ENCODE measurements around the gene ZC3H18. TPM values are rescaled to one million over a fixed set of nuclear protein-coding genes. Genes with fewer than 3 reads are reported as not detected.

Gene ZC3H18
- total and polyA plus RNA-seq, 10 of the 15 experiments (the other 5 are each of a cell fraction or from before 2014, with no cell fraction given), result 1.0 to 58.3 (median 22.4) TPM

- ChIA-PET CTCF (no interaction called here), RAD21 (ENCODE audit: unreplicated experiment) (interaction anchor here (0.8 kb wide), 1 partner anchor 35 kb away, joined by 3 read pairs; no protein-coding TSS in a partner anchor), SMC1A (ENCODE audit: uncharacterized antibody, unreplicated experiment) (no interaction called here), POLR2A (interaction anchor here (0.5 kb wide), 1 partner anchor 66 kb away, joined by 3 read pairs; no protein-coding TSS in a partner anchor)
- H3K9ac ChIP-seq (ENCODE audit: control insufficient read depth, insufficient read depth, low read length), result no peak overlapping the region
- H3K36me3 ChIP-seq (ENCODE audit: control insufficient read depth in 2 of 2, insufficient read depth in 2 of 2, low read length in 1 of 2), result no peaks in the 10 kb centered on the region
- no peaks in the 10 kb centered on the region for H3K27me3 ChIP-seq (replicated peaks in 1 of 2; ENCODE audit: control insufficient read depth in 2 of 2, insufficient read depth in 2 of 2, low read length in 1 of 2)
- no peaks in the 10 kb centered on the region for H3K9me3 ChIP-seq (replicated peaks; ENCODE audit: control insufficient read depth, insufficient read depth, low read length)
- no peaks in the 10 kb centered on the region for H4K20me1 ChIP-seq (ENCODE audit: control insufficient read depth, insufficient read depth)
- intact Hi-C loops (cut with micrococcal nuclease; ENCODE audit: unreplicated experiment), result no loop called here
- no peak overlapping the region for H3K4me2 ChIP-seq (ENCODE audit: control insufficient read depth, insufficient read depth)
- no peak overlapping the region for H3K4me3 ChIP-seq
- TF ChIP-seq FOS (IDR thresholded peaks at IDR 0.05; ENCODE audit: borderline replicate concordance, extremely low read depth, insufficient read length), result no peak
- TF ChIP-seq ZNF592 (IDR thresholded peaks at IDR 0.05), result no peak
- no peak for TF ChIP-seq CEBPZ (IDR thresholded peaks at IDR 0.05; ENCODE audit: low read depth, low read length)
- no TSS peak for BruUV-seq (replicated peaks)
- in situ Hi-C loops (cut with MboI), result no loop called here
- 35% methylated on average over 16 of the region's 17 CpGs for WGBS (ENCODE audit: insufficient coverage, insufficient replicate concordance, low lambda C conversion rate, missing lambda C conversion rate)
- no peaks in the 10 kb centered on the region for H3K79me2 ChIP-seq (ENCODE audit: control insufficient read depth, insufficient read depth, low read length)
- ATAC-seq (no peak), DNase-seq (ENCODE audit: low read depth, low spot score) (no peak), FAIRE-seq (no peak)
- no peak overlapping the region for H3K27ac ChIP-seq (ENCODE audit: control insufficient read depth, insufficient read depth)
- H3K4me1 ChIP-seq (ENCODE audit: control insufficient read depth, insufficient read depth, low read length), result no peaks in the 10 kb centered on the region
- H2AFZ ChIP-seq (ENCODE audit: control insufficient read depth, low read depth, low read length), result no peak overlapping the region
These were observed 44.6 kb upstream of the ZC3H18 start for GRCh38 chr16:88525663-88525990.

Measured in GM12878 (cell line).